ENCODE measurements around the gene GUK1.

GUK1 gene

GRCh38 chr1:228102791-228103620 is 37.1 kb upstream of the GUK1 start, which contains the start of gene C1orf35:
Gene C1orf35 (minus strand): TSS chr1:228103325. CDS start chr1:228103227, 98 bp downstream.
- H2AFZ ChIP-seq (ENCODE audit: low read depth), result peak within 1 kb of the TSS; percentile 84
- peaks cover 8% of the 10 kb centered on the region; the same call in 1 of the 2 replicates for H4K20me1 ChIP-seq (ENCODE audit: insufficient read depth)
- TF ChIP-seq CTCF (conservative IDR thresholded peaks at IDR 0.05; ENCODE audit: low read depth, low read length), result no peak
- H3K9ac ChIP-seq, result peak within 1 kb of the TSS; percentile 83
- peak within 1 kb of the TSS; percentile 84 for H3K27ac ChIP-seq
- no peaks in the 10 kb centered on the region; the same call in 1 of the 2 replicates for H3K36me3 ChIP-seq (ENCODE audit: insufficient read depth)
- H3K79me2 ChIP-seq (ENCODE audit: insufficient read depth, low read depth), result peaks cover 37% of the 10 kb centered on the region; the same call in 1 of the 2 replicates
- H3K4me3 ChIP-seq (IDR thresholded peaks at IDR 0.05; ENCODE audit: insufficient read depth, low read depth, low read length), result peak within 1 kb of the TSS; percentile 77
- peak within 1 kb of the TSS; percentile 83 for H3K4me2 ChIP-seq
- H3K27me3 ChIP-seq (ENCODE audit: insufficient read depth, low read depth), result no peaks in the 10 kb centered on the region
- H3K4me1 ChIP-seq (ENCODE audit: low read depth, poor library complexity, severe bottlenecking), result peaks cover 21% of the 10 kb centered on the region

GRCh38 chr1:228104526-228105269 is 35.4 kb upstream of the GUK1 start:
- H3K4me3 ChIP-seq (IDR thresholded peaks at IDR 0.05; ENCODE audit: insufficient read depth, low read depth, low read length), result no peak overlapping the region
- H2AFZ ChIP-seq (ENCODE audit: low read depth), result no peak overlapping the region
- H3K36me3 ChIP-seq (ENCODE audit: insufficient read depth), result no peaks in the 10 kb centered on the region; the same call in 1 of the 2 replicates
- peaks cover 27% of the 10 kb centered on the region for H3K4me1 ChIP-seq (ENCODE audit: low read depth, poor library complexity, severe bottlenecking)
- no peak overlapping the region for H3K27ac ChIP-seq
- H3K4me2 ChIP-seq, result no peak overlapping the region
- H3K79me2 ChIP-seq (ENCODE audit: insufficient read depth, low read depth), result peaks cover 34% of the 10 kb centered on the region; the same call in 1 of the 2 replicates
- no peaks in the 10 kb centered on the region for H3K27me3 ChIP-seq (ENCODE audit: insufficient read depth, low read depth)
- TF ChIP-seq CTCF (conservative IDR thresholded peaks at IDR 0.05; ENCODE audit: low read depth, low read length), result no peak
- peaks cover 8% of the 10 kb centered on the region; the same call in 1 of the 2 replicates for H4K20me1 ChIP-seq (ENCODE audit: insufficient read depth)
- no peak overlapping the region for H3K9ac ChIP-seq

GRCh38 chr1:228105270-228105995 is 34.6 kb upstream of the GUK1 start:
- Histone ChIP-seq H3K79me2 (ENCODE audit: insufficient read depth, low read depth) (peaks cover 28% of the 10 kb centered on the region; the same call in 1 of the 2 replicates), H4K20me1 (ENCODE audit: insufficient read depth) (peaks cover 8% of the 10 kb centered on the region; the same call in 1 of the 2 replicates), H3K4me3 (IDR thresholded peaks at IDR 0.05; ENCODE audit: insufficient read depth, low read depth, low read length) (no peak overlapping the region), H3K36me3 (ENCODE audit: insufficient read depth) (no peaks in the 10 kb centered on the region; the same call in 1 of the 2 replicates), H3K4me2 (no peak overlapping the region), H3K27me3 (ENCODE audit: insufficient read depth, low read depth) (no peaks in the 10 kb centered on the region), H3K27ac (no peak overlapping the region), H3K4me1 (ENCODE audit: low read depth, poor library complexity, severe bottlenecking) (peaks cover 28% of the 10 kb centered on the region), H2AFZ (ENCODE audit: low read depth) (no peak overlapping the region), H3K9ac (no peak overlapping the region)
- TF ChIP-seq CTCF (conservative IDR thresholded peaks at IDR 0.05; ENCODE audit: low read depth, low read length), result no peak

Data from KMS-11 (cell line).